ENCODE results near the gene TPR.

- TF ChIP-seq YY1 (IDR thresholded peaks at IDR 0.05; ENCODE audit: insufficient read depth, insufficient read length) = no peak
- TF ChIP-seq SUZ12 (IDR thresholded peaks at IDR 0.05; ENCODE audit: extremely low read depth, insufficient read depth, insufficient read length) = no peak
Observed at GRCh38 chr1:186310307-186310706, 64.7 kb downstream of the TPR start.
